Measurements from ENCODE around the gene SLC25A25. TPM values are rescaled to one million over a fixed set of nuclear protein-coding genes. Genes with fewer than 3 reads are reported as not detected.

Gene SLC25A25
- total and polyA plus RNA-seq, 10 of the 15 experiments (the other 5 are each of a cell fraction or from before 2014, with no cell fraction given): 0.04 to 17.1 (median 12.4) TPM; not detected in 1

DNA sequence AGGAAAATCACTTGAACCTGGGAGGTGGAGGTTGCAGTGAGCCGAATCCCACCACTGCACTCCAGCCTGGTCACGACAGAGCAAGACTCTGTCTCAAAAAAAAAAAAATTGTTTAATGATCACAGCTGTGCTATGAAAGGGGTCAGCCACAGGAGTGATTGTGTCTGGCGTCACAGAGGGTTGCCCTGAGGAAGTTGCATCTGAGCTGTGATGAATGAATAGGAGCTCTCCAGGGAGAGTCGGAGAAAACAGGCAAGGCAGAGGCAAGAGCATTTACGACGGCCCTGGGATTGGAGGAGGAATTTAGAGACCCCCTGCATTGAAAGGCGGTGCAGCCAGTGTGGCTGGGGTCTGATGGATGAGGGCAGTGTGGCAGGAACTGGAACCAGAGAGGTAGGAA, 26.0 kb upstream of the SLC25A25 start:
- RAD21 ChIA-PET (ENCODE audit: unreplicated experiment): no interaction called here
- no peaks in the 10 kb centered on the region for H3K27me3 ChIP-seq (replicated peaks in 1 of 2; ENCODE audit: control insufficient read depth in 2 of 2, insufficient read depth in 2 of 2, low read length in 1 of 2)
- DNase-seq (ENCODE audit: low read depth, low spot score): no peak
- in situ Hi-C loops (cut with MboI) (no loop called here), intact Hi-C loops (cut with micrococcal nuclease; ENCODE audit: unreplicated experiment) (no loop called here)
- FAIRE-seq: no peak
- no peak overlapping the region for H2AFZ ChIP-seq (ENCODE audit: control insufficient read depth, low read depth, low read length)
- CTCF ChIA-PET: interaction anchor here (4.5 to 17.1 kb wide), 2 partner anchors 7 to 100 kb away, joined by 23 to 261 read pairs; no protein-coding TSS in a partner anchor
- no peak for ATAC-seq
- no peaks in the 10 kb centered on the region for H3K4me1 ChIP-seq (ENCODE audit: control insufficient read depth, insufficient read depth, low read length)
- H3K27ac ChIP-seq (ENCODE audit: control insufficient read depth, insufficient read depth): no peak overlapping the region
- BruUV-seq (replicated peaks): no TSS peak
- H3K4me2 ChIP-seq (ENCODE audit: control insufficient read depth, insufficient read depth): no peak overlapping the region
- H3K9ac ChIP-seq (ENCODE audit: control insufficient read depth, insufficient read depth, low read length): no peak overlapping the region
- no peaks in the 10 kb centered on the region for H3K36me3 ChIP-seq (ENCODE audit: control insufficient read depth in 2 of 2, insufficient read depth in 2 of 2, low read length in 1 of 2)
- POLR2A ChIA-PET: no interaction called here
- H3K79me2 ChIP-seq (ENCODE audit: control insufficient read depth, insufficient read depth, low read length): no peaks in the 10 kb centered on the region
- no peaks in the 10 kb centered on the region for H3K9me3 ChIP-seq (replicated peaks; ENCODE audit: control insufficient read depth, insufficient read depth, low read length)
- WGBS (ENCODE audit: insufficient coverage, insufficient replicate concordance, low lambda C conversion rate, missing lambda C conversion rate): 60% methylated on average over 7 of the region's 7 CpGs
- SMC1A ChIA-PET (ENCODE audit: uncharacterized antibody, unreplicated experiment): interaction anchor here (0.6 kb wide), 1 partner anchor 10 kb away, joined by 3 read pairs; no protein-coding TSS in a partner anchor
- H3K4me3 ChIP-seq: no peak overlapping the region
- no peaks in the 10 kb centered on the region for H4K20me1 ChIP-seq (ENCODE audit: control insufficient read depth, insufficient read depth)
- TF ChIP-seq RFX5 (IDR thresholded peaks at IDR 0.05; ENCODE audit: low read depth, low read length) (no peak), POLR2AphosphoS5 (IDR thresholded peaks at IDR 0.05; ENCODE audit: low read length) (no peak), PAX8 (IDR thresholded peaks at IDR 0.05) (no peak), DPF2 (IDR thresholded peaks at IDR 0.05) (no peak), ATF7 (IDR thresholded peaks at IDR 0.05; ENCODE audit: low read depth) (no peak), NRF1 (conservative IDR thresholded peaks at IDR 0.05; ENCODE audit: low read depth, low read length) (no peak)
- TF ChIP-seq, protein P1, sequence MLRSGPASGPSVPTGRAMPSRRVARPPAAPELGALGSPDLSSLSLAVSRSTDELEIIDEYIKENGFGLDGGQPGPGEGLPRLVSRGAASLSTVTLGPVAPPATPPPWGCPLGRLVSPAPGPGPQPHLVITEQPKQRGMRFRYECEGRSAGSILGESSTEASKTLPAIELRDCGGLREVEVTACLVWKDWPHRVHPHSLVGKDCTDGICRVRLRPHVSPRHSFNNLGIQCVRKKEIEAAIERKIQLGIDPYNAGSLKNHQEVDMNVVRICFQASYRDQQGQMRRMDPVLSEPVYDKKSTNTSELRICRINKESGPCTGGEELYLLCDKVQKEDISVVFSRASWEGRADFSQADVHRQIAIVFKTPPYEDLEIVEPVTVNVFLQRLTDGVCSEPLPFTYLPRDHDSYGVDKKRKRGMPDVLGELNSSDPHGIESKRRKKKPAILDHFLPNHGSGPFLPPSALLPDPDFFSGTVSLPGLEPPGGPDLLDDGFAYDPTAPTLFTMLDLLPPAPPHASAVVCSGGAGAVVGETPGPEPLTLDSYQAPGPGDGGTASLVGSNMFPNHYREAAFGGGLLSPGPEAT (IDR thresholded peaks at IDR 0.05; ENCODE audit: low read depth): no peak
- TF ChIP-seq, protein P2, sequence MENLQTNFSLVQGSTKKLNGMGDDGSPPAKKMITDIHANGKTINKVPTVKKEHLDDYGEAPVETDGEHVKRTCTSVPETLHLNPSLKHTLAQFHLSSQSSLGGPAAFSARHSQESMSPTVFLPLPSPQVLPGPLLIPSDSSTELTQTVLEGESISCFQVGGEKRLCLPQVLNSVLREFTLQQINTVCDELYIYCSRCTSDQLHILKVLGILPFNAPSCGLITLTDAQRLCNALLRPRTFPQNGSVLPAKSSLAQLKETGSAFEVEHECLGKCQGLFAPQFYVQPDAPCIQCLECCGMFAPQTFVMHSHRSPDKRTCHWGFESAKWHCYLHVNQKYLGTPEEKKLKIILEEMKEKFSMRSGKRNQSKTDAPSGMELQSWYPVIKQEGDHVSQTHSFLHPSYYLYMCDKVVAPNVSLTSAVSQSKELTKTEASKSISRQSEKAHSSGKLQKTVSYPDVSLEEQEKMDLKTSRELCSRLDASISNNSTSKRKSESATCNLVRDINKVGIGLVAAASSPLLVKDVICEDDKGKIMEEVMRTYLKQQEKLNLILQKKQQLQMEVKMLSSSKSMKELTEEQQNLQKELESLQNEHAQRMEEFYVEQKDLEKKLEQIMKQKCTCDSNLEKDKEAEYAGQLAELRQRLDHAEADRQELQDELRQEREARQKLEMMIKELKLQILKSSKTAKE (IDR thresholded peaks at IDR 0.05; ENCODE audit: low read depth, poor library complexity, severe bottlenecking): no peak
- TF ChIP-seq, protein P3, sequence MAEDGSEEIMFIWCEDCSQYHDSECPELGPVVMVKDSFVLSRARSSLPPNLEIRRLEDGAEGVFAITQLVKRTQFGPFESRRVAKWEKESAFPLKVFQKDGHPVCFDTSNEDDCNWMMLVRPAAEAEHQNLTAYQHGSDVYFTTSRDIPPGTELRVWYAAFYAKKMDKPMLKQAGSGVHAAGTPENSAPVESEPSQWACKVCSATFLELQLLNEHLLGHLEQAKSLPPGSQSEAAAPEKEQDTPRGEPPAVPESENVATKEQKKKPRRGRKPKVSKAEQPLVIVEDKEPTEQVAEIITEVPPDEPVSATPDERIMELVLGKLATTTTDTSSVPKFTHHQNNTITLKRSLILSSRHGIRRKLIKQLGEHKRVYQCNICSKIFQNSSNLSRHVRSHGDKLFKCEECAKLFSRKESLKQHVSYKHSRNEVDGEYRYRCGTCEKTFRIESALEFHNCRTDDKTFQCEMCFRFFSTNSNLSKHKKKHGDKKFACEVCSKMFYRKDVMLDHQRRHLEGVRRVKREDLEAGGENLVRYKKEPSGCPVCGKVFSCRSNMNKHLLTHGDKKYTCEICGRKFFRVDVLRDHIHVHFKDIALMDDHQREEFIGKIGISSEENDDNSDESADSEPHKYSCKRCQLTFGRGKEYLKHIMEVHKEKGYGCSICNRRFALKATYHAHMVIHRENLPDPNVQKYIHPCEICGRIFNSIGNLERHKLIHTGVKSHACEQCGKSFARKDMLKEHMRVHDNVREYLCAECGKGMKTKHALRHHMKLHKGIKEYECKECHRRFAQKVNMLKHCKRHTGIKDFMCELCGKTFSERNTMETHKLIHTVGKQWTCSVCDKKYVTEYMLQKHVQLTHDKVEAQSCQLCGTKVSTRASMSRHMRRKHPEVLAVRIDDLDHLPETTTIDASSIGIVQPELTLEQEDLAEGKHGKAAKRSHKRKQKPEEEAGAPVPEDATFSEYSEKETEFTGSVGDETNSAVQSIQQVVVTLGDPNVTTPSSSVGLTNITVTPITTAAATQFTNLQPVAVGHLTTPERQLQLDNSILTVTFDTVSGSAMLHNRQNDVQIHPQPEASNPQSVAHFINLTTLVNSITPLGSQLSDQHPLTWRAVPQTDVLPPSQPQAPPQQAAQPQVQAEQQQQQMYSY (CRISPR knock-in tag; IDR thresholded peaks at IDR 0.05): no peak
- TF ChIP-seq, protein P4, sequence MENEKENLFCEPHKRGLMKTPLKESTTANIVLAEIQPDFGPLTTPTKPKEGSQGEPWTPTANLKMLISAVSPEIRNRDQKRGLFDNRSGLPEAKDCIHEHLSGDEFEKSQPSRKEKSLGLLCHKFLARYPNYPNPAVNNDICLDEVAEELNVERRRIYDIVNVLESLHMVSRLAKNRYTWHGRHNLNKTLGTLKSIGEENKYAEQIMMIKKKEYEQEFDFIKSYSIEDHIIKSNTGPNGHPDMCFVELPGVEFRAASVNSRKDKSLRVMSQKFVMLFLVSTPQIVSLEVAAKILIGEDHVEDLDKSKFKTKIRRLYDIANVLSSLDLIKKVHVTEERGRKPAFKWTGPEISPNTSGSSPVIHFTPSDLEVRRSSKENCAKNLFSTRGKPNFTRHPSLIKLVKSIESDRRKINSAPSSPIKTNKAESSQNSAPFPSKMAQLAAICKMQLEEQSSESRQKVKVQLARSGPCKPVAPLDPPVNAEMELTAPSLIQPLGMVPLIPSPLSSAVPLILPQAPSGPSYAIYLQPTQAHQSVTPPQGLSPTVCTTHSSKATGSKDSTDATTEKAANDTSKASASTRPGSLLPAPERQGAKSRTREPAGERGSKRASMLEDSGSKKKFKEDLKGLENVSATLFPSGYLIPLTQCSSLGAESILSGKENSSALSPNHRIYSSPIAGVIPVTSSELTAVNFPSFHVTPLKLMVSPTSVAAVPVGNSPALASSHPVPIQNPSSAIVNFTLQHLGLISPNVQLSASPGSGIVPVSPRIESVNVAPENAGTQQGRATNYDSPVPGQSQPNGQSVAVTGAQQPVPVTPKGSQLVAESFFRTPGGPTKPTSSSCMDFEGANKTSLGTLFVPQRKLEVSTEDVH (IDR thresholded peaks at IDR 0.05; ENCODE audit: low read depth, partially characterized antibody): no peak

Measured in GM12878 (cell line).